ENCODE measurements around the gene LARGE2.
A peak's percentile ranks its signal among the peaks of the same experiment; 100 is the strongest.

LARGE2 gene

DNA sequence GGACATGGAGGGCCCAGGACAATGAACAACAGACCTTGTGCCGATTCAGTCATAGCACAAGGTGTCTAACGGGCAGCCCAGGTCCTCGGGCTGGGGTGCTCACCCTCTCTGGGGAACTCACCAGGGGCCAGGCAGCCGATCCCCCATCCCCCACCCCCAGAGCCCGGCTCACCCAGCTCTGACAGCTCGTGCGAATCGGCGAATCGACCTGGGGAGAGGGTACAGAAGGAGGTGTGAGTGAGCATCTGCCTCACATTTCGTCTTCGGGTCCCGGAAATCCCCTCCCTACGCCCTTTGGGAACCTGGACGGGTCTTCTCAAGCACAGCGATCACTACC lies 5.2 kb upstream of the LARGE2 start:
- DNase-seq (ENCODE audit: low read depth): no peak

DNA sequence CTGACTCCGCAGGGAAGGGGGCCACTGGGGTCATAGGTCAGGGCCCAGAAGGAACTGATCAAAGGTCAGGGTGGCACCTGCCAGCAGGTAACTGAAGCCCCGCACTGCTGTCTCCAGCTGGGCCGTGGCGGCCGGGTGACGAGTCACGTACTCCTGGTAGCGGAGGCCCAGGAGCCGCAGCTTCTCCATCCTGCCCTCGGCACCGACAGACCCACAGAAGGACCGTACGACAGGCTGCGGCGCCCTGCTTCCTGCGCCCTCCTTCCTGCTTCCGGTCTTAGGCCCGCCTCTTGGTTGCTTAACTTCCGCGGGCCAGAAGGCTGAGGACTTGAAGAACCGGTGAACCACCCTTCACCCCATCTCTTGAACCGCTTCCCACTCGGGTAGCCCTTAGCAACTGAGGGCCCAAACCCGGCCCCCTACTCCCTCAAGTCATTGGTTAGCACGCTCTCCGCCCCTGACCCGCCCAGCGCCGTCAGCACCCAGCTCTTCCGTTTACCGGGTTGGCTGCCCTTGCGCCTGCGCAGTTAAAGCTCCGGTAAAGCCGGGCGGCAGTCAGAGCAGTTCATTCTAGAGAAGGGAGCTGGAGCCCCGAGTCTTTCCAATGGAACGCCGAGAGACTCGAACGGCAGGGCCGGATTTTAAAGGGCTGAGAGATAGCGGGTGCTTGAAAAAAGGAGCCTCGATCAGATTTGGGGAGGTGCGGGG lies 4.7 kb upstream of the LARGE2 start, which contains the start of gene PEX16:
PEX16 (minus strand) TSS at position 255 of the 708 bp plus-strand sequence; CDS start at position 189, 66 bp downstream.
- peak; percentile 90 for DNase-seq (ENCODE audit: low read depth)

DNA sequence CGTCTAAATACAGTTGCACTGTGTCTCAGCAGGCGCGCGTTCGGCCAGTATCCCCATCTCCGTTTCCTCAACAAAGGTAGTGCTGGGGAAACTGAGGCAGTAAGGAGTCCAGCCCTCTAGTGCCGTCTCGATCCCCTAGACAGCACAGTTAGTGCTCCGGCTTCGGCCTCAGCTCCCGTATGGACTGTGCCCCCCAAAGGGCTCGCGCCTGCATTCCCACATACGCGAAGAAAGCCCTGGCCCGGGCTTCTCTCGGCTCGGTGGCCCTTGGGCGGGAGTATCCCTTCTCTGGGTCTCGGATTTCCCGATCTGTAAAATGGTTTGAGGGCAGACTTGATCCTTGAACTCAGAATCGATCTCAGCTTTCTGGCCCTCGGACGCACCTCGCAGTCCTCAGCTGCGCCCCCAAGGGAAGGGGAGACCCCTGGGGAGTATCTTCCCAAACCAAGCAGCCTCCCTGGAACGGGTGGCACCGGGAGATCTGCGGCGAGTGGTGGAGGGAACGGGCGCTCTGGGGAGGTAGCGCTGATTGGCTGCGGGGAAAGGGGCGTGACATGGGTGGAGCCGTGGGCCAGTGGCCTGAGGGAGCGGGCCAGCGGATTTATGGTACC lies 4.0 kb upstream of the LARGE2 start:
- peak; percentile 48 for DNase-seq (ENCODE audit: low read depth)

DNA sequence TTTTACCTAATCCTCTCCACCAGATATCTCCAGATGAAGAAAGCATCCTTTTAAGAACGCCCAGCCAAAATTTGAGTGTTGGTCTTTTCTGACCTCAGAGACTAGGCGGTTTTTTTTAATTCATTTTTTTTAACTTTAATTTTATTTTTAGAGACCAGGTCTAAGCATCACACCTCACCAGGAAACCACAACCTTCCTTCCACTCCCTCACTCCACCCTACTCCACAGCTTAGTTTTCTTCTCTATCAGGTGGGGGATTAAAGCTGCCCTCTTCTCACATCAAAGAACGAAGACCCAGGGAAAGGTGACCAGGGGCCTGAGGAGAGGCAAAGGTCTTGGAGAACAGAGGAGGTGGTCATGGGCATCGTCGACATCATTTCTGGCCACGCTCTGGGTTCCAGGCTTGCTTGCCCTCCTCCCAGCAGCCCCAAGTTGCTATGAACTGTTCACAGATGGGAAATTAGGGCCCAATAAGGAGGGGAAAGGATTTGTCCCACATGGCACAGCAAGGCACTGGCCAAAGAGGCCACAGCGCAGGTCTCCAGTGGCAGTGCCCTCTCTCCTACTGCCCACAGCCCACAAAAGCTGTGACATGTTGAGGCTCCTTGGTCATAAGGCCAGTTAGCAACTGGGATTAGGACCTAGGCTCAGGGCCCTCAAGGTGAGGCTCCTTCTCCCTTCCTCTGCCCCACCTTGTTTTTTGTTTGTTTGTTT lies 3.3 kb upstream of the LARGE2 start:
- no peak for DNase-seq (ENCODE audit: low read depth)

DNA sequence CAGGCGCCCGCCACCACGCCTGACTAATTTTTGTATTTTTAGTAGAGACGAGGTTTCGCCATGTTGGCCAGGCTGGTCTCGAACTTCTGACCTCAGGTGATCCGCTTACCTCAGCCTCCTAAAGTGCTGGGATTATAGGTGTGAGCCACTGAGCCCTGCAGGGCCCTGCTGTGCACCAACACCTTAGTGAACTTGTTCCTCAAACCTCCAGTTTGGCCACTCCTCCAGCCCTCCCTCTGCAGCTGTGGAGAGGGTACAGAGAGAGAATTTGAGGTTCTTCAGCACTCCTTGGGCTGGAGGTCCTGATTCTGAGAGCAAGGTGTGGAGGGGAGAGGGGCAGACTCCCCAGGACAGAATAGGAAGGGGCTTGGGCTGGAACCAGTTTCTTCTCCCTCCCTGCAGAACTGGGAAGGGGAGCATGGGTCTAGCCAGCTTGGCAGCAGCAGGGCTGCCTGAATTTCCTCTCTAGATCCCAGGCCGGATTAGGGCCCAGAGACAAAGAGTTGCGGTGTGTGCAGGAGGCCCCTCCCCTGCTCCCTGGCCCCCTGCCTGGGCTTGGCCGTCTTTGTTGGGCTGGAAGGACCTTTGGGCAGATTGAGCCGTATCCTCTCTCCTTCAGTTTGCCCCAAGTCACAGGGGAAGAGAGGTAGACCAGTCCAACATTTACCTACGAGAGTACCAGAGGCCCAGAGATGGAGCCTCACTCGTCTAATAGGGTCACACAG lies 2.5 kb upstream of the LARGE2 start:
- no peak for DNase-seq (ENCODE audit: low read depth)

DNA sequence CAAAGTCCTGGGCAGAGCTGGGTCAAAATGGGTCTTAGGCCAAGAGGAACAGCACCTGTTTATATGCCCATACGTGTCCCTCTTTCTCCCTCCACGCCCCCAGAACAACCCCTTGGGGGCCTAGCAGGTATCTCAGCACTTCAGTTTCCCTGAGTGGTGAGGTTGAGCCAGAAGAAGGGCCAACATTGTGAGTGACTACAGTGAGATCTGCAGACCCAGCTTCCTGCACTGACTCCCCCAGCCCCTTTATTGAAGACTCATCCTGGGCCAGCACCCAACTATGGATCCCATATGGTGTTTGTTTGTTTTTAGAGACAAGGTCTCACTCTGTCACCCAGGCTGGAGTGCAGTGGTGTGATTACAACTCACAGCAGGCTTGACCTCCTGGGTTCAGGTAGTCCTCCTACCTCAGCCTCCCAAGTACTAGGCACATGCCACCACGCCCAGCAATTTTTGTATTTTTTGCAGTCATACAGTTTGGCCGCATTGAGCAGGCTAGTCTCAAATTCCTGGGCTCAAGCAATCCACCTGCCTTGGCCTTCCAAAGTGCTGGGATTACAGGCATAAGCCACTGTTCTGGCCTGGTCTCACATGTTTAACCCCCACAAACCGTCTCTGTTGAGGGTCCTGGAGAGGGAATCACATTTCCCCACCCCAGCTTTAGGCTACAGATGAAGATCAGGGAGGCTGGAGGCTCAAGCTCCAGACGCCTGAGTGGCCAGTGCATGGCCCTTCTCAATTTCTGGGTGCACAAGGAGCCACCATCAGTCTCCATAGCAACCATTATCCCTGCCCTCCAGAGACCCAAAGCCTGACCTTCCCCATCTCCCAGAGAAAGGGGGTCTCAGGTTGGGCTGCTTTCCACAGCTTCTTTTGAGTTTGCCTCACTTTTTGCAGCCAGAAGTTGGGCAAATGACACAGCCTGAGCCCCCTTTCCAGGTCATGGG lies 1.7 kb upstream of the LARGE2 start:
- no peak for DNase-seq (ENCODE audit: low read depth)

DNA sequence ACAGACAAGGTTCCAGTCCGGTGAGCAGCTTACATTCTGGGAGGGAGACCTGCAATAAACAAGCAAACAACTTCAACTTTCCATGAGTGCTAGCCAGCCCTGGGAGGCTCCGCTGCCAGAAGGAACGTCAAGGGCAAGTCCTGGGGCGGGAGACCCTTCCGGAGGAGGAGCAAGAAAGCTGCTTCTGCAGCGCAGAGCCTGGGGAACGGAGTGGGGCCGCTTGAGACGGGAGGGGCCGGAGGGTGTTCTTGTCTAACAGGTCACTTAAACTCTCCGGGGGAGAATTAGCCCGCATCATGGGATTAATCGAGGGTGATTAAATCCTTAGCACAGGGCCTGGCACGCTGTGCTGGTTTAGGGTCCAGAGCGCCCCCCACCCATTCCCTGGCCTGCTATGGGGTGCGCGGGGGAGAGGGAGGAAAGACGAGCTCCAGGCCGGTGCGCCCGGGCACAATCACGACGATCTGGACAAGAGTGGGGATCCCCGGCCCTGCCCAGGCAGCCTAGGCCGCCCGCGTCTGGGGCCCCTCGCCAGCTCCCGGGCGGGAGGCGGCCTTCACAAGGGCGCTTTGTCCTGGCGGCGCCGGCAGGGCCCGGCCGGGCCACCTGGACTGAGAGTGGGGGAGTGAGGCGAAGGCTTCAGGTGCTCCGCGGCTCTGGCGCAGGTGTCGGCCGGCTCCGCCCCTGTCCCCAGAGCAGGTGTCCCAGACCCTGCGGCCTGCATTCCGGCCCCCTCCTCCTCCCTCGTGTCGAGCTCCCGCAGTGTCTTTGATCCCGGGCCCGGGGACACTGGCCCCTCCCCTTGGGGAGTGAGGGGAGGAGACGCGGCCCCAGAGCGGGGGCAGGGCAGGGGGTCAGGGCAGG lies 663 bp upstream of the LARGE2 start:
- no peak for DNase-seq (ENCODE audit: low read depth)

DNA sequence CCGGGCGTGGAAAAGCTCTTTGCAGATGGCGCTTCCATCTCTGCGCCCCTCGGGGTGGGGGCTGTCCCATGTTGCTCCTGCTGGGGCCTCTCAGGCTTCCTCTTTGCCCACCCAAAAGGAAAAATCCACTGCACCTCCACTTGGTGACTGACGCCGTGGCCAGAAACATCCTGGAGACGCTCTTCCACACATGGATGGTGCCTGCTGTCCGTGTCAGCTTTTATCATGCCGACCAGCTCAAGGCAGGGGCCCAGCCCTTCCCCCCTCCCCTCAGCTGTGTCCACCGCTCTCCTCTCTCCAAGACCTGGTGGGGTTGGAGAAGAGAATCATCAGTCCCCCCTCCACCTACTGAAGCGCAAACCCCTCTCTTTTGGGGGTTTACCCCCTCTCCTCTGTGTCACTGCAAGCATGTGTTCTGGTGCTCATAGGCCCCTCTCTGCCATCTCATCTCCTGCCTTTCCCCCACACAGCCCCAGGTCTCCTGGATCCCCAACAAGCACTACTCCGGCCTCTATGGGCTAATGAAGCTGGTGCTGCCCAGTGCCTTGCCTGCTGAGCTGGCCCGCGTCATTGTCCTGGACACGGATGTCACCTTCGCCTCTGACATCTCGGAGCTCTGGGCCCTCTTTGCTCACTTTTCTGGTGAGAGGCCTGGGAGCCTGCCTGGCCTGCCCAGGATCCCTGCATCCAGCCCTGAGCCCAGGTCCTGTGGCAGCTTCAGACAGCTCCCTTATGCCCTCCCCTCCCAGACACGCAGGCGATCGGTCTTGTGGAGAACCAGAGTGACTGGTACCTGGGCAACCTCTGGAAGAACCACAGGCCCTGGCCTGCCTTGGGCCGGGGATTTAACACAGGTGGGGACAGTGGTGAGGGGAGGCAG lies 1.8 kb downstream of the LARGE2 start:
- DNase-seq (ENCODE audit: low read depth): no peak

DNA sequence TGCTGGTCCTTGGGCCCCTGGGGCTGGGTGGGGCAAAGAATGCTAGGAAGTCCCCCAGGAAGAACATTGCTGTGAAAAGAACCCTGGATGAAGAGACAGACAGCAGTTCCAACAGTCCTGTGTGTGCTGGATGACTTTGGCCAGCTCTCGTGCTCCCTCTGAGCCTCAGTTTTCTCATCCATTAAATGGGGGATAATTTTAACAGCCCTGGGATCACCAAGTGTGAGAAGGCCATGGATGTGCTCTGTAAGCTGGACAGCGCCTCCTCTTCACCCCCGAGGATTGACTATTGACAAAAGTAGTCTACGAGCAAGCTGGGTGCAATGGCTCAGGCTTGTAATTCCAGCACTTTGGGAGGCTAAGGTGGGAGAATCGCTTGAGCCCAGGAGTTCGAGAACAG lies 2.5 kb downstream of the LARGE2 start:
- DNase-seq (ENCODE audit: low read depth): no peak

DNA sequence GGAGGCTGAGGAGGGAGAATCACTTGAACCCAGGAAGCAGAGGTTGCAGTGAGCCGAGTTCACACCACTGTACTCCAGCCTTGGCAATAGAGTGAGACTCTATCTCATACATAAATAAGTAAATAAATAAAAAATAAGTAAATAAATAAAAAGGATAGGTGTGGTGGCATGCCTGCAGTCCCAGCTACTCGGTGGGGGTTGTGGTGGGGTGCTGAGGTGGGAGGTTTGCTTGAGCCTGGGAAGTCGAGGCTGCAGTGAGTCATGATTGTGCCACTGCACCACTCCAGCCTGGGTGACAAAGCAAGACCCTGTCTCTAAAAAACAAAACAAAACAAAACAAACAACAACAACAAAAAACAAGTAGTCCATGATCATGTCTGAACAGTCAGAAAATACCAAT lies 3.1 kb downstream of the LARGE2 start:
- DNase-seq (ENCODE audit: low read depth): no peak

DNA sequence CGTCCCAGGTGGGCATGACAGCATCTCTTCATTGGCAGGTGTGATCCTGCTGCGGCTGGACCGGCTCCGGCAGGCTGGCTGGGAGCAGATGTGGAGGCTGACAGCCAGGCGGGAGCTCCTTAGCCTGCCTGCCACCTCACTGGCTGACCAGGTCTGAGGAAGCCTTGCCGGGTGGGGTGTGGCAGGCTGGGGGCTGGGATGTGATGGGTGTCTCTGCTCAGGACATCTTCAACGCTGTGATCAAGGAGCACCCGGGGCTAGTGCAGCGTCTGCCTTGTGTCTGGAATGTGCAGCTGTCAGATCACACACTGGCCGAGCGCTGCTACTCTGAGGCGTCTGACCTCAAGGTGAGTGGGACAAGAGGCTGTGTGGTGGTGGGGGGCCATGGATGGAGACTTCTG lies 3.5 kb downstream of the LARGE2 start:
- DNase-seq (ENCODE audit: low read depth): no peak

DNA sequence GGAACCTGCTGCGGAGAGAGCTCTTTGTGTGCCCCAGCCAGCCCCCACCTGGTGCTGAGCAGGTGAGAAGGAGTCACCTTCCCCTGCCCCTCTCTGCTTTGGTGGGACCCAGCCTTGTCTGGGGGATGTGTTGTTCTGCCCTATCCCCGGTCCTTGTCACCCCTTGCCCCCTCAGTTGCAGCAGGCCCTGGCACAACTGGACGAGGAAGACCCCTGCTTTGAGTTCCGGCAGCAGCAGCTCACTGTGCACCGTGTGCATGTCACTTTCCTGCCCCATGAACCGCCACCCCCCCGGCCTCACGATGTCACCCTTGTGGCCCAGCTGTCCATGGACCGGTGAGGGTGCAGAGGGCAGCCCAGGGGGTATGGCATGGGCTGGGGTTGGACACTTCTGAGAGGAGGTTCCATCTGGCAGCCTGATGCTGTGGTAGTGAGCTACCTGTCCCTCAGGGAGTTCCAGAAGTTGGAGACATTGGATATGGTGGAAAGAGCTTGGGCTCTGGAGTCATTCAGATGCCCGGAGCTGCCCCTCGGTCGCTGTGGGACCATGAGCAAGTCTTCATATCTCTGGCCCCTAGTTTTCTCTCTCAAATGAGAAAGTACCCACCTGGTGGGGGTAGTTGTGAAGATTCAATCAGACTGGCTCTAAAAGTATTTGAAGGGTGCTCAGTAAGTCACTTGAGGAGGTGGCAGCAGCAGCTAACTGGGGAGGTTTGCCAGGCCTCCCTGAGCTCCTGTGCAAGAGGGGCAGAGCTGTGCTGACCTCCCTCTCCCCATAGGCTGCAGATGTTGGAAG lies 4.3 kb downstream of the LARGE2 start:
- DNase-seq (ENCODE audit: low read depth): no peak

DNA sequence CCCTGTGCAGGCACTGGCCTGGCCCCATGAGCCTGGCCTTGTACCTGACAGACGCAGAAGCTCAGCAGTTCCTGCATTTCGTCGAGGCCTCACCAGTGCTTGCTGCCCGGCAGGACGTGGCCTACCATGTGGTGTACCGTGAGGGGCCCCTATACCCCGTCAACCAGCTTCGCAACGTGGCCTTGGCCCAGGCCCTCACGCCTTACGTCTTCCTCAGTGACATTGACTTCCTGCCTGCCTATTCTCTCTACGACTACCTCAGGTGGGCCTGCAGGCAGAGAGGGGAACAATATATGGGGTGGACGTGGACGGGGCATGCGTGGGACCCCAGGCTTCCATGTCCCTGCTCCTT lies 4.9 kb downstream of the LARGE2 start:
- no peak for DNase-seq (ENCODE audit: low read depth)

DNA sequence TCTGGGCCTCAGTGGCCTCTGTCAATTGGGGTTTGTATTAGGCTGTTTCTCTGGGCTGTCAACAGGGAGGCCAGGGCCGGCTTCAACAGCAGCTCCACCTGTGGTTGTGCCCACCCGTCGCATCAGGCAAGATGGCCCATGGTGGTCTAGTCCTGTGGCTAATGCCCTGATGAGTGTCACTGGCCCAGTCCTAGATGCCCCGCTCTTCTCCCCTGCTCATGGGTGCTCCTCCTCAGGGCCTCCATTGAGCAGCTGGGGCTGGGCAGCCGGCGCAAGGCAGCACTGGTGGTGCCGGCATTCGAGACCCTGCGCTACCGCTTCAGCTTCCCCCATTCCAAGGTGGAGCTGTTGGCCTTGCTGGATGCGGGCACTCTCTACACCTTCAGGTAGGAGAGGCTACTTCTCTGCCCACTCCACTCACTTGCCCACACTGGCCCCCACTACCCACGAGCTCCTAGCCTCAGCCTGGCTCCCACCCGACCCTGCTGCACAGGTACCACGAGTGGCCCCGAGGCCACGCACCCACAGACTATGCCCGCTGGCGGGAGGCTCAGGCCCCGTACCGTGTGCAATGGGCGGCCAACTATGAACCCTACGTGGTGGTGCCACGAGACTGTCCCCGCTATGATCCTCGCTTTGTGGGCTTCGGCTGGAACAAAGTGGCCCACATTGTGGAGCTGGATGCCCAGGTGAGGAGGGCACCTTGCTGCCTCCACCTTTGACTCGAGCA lies 5.4 kb downstream of the LARGE2 start:
- no peak for DNase-seq (ENCODE audit: low read depth)

DNA sequence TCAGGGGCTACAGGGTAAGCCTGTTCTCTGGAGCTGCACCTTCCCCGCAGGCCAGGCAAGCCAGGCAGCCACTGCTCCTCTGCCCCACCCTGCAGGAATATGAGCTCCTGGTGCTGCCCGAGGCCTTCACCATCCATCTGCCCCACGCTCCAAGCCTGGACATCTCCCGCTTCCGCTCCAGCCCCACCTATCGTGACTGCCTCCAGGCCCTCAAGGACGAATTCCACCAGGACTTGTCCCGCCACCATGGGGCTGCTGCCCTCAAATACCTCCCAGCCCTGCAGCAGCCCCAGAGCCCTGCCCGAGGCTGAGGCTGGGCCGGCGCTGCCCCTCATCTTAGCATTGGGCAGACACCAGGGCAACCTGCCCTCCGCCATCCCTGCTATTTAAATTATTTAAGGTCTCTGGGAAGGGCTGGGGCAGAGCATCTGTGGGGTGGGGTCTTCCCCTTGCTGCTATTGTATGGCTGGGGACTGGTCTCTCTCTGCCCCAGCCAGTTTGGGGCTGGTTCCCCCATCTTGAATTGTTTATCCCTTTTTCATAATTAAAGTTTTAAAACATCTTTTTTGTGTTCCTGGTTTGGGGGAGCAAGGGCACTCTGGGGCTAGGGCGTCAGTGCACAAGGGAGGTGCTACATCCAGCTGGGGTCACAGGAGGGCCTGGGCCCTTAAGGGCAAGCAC lies 6.2 kb downstream of the LARGE2 start:
- no peak for DNase-seq (ENCODE audit: low read depth)

DNA sequence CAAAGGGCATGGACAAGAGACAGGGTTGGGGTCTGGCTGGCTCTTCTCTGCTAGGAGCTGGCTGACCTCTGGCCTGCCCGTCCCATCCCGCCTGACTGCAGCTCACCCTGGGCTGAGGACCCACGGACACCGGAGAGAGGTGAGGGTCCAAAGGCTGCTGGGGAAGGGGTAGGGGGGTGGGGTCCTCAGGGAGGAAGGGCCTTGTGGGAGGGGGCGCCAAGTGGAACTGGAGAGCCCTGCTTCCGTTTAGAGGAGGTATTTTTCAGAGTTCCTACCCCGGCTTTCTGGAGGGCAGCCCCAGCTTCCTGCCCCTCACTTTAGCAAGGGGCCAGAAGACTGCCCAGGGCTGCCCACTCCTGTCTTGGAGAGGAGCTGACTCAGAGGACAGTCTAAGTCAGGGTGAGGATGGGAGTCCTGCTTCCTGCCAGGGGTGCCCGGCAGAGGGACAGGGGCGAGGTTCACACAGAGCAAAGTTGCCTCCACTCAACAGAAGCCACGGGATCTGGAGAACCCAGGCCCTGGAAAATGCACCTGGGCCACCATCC lies 7.1 kb downstream of the LARGE2 start:
- DNase-seq (ENCODE audit: low read depth): no peak
